GM18858 (cell line): ENCODE results near the gene ASH1L.
A peak's percentile ranks its signal among the peaks of the same experiment; 100 is the strongest.
"Not testable (repeated sequence)": the region's sequence is repeated elsewhere in the genome, so short reads cannot be mapped to it uniquely, and the experiment has no call there.

Source experiments
- ATAC-seq: cut with Tn5 transposase; IDR thresholded peaks from one replicate; pipeline ENCODE4 v1.9.1; 2021; ENCODE audit not compliant: unreplicated experiment

ASH1L gene

DNA sequence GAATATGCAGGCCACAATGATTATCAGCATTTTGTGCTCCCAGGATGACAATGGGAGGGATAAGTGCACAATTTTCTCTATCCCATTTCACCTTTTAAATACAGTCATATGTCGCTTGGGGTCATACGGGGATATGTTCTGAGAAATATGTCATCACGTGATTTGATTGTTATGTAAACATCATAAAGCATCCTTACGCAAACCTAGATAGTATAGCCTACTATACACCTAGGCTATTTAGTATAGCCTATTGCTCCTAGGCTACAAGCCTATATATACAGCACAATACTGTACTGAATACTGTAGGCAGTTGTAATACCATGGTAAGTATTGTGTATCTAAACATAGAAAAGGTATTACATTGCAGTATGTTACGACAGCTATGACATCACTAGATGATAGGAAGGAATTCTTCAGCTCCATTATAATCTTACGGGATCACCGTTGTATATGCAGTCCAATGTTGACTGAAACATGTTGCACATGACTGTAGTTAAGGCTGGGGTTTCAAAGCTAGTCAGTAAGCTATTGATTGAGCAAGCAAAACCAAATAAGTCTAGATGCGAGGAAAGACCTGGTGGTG is 223.0 kb downstream of the ASH1L start:
- ATAC-seq: no peak

DNA sequence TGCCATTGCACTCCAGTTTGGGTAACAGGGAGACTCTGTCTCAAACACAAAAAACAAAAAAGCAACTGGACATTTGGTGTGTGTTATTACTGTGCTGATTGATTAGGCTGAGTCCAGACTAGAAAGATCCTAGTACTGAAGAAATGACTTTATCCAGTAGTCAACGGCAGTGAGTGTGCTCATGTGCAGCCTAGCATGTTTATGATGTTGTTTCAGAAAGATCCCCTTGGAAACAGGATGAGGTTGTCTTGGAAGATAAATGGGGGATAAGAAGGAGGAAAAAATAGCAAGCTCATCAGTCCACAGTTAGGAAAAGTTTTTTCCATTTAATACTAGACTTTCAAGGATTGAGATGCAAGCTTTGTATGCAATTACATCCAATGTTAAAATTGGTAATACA is 227.6 kb downstream of the ASH1L start:
- ATAC-seq: no peak

DNA sequence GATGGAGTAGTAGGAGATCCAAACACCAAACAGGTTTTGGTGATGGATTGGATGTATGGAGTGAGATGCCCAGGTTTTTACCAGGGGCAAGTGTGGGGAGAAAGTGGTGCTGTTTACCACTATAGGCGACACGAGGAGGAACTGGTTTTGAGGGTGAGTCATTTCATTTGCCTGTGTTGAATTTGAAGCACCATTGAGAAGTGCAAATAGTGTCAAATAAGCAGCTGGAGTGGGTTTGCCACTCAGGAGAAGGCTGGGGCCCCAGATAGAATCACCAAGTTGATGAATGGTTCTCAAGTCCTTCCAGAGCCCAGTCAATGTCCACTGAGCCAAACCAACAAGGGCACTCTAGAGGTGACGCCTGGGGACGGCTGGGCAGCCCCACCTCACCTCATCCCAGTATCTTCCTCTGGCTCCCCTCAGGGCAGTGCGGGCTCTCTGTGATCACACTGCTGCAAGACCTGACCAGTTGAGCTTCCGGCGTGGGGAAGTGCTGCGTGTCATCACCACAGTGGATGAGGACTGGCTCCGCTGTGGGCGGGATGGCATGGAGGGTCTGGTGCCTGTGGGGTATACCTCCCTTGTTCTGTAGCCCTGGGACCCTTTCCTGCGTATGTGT is 232.5 kb downstream of the ASH1L start:
- no peak for ATAC-seq

DNA sequence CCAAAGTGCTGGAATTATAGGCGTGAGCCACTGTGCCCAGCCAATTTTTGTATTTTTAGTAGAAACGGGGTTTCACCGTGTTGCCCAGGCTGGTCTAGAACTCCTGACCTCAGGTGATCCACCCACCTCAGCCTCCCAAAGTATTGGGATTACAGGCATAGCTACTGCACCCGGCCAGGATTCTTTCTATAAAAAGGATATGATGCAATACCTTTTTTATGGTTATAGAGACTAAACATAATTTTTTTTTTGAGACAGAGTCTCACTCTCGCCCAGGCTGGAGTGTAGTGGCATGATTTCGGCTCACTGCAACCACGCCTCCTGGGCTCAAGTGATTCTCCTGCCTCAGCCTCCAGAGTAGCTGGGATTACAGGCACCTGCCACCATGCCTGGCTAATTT is 233.7 kb downstream of the ASH1L start:
- ATAC-seq: not testable (repeated sequence)

DNA sequence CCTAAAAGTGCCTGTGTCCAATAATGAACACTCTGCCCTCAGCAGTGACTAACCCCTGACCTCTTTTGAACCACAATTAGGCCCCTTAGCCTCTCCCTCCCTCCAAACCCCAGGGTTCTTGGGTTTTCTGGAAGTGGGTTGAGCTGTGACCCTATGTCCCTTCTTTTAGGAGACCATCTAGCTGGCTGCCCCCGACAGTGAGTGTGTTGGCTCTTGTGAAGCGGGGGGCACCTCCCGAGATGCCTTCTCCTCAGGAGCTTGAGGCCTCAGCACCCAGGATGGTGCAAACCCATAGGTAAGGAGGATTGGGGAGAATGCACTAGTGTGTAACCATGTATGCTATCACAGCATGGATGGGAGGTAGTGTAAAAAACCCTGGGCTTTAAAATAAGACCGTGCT is 234.6 kb downstream of the ASH1L start:
- ATAC-seq: no peak

DNA sequence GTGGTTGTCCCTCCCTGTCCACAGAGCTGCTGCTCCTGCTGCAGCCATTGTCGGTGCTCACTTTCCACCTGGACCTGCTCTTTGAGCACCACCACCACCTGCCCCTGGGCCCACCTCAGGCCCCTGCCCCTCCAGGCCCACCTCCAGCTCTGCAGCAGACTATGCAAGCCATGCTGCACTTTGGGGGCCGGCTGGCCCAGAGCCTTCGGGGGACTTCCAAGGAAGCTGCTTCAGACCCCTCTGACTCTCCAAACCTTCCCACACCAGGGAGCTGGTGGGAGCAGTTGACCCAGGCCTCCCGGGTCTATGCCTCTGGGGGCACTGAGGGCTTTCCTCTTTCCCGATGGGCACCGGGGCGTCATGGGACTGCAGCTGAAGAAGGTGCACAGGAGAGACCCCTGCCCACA is 236.0 kb downstream of the ASH1L start:
- no peak for ATAC-seq

DNA sequence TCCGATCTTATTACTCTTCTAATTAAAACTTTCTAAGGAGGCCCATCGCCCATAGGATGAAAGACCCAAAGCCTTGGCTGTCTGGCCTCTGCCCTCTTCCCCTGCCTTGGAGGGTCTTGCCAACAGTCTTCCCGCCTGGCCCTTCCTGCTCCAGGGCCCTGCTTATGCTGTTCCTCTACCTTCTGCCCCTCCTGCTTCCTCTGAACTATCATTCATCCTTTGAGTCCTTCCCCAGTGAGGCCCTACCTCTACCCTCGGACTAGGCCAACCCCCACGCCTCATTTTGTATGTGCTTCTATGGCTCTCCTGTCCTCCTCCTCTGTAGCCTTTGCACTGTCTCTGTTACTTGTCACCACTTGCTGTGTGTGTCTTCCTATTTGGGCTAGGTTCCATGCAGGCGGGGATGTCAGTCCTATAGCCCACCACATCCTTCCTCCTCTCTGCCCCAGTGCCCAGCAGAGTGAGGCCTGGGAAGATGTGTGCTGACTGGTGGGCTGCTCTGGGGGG is 236.5 kb downstream of the ASH1L start:
- no peak for ATAC-seq

DNA sequence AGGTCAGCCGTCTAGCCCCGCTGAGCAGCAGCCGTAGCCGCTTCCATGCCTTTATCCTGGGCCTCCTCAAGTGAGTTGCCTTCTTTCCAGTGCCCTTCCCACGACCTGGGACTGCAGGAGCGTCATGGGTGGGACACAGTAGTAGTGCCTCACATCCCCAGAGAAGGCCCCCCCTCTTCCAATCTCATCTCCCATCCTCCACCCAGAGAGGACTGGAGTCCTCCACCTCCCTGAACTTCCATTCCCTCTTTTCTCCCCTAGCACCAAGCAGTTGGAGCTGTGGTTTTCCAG is 237.1 kb downstream of the ASH1L start:
- no peak for ATAC-seq

DNA sequence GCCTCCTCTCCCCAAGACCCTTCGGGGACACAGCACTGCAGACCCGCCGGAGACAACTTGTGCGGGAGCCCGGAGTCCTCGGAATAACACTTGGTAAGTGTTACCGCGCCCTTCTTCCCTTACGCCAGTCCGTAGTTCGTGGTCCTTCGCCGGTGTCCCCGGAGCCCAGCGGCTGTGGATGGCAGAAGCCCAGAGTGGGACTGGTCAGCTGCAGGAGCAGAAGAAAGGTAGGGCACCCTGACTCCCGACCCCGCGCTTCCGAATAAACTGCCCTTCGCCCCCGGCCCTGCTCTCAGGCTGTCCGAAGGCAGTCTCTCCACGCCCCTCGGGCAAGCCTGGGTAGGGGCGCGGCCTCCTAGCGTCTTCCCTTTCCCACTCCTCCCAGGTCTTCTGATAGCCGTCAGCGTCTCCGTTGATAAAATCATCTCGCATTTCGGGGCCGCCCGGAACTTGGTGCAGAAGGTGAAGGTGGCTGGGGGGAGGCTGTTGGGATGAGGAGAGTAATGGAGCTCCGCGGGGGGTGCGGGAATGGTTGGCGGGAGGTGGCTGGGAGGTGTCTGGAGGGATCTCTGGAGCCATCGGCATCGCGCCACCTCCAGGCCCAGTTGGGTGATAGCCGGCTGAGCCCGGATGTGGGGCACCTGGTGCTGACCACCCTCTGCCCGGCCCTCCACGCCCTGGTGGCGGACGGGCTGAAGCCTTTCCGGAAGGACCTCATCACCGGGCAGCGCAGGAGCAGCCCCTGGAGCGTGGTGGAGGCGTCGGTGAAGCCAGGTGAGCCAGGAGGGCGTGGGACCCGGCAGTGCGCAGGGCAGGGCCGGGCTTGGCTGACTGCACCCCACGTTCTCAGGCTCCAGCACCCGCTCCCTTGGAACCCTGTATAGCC is 237.6 kb downstream of the ASH1L start:
- no peak for ATAC-seq

DNA sequence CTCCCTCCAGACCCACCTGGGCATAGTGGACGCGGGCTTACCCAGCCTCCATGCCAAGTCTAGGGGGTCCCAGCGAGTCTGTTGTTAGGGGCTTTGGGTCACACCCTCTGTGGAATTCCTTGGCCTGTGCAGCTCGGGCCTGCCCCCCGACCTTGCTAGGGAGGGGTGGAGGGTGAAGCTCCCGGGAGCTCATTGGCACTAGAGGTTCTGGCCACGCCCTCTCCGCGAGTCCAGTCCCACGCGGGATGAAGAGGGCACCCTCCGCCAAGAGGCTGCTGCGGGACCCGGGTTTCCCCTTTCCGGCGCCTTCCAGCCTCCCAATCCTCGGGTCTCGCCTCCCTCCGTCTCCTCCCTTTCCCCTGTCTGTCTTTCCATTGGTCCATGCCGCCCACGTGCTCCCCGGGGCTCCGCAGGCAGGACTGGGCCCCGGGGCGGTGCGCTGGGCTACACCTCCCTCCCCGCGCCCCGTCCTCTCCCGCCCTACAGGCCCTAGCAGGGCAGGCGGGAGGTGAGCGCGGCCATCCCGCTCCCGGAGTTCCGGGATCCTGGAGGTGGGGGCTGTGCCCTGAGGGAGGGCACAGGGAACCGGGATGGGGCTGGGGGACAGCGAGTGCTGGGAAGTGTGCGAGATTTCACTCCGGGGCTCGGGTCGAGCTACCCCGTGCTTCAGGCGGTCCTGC is 238.4 kb downstream of the ASH1L start:
- ATAC-seq: peak; percentile 55

DNA sequence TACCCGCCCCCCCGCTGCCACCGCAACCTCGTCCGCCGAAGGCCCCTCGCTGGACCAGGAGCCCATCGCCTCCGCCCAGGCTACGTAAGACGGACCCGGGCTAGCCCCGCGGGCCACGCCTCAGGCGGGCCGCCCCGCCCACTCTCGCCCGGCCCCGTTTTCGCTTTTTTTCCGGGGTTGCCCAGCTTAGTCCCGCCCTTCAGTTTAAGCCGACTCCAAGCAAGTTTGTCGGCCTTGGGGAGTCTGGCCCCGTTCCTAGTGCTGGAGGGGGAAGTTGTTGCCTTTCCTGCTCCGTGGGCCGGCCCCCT is 238.9 kb downstream of the ASH1L start:
- ATAC-seq: no peak

DNA sequence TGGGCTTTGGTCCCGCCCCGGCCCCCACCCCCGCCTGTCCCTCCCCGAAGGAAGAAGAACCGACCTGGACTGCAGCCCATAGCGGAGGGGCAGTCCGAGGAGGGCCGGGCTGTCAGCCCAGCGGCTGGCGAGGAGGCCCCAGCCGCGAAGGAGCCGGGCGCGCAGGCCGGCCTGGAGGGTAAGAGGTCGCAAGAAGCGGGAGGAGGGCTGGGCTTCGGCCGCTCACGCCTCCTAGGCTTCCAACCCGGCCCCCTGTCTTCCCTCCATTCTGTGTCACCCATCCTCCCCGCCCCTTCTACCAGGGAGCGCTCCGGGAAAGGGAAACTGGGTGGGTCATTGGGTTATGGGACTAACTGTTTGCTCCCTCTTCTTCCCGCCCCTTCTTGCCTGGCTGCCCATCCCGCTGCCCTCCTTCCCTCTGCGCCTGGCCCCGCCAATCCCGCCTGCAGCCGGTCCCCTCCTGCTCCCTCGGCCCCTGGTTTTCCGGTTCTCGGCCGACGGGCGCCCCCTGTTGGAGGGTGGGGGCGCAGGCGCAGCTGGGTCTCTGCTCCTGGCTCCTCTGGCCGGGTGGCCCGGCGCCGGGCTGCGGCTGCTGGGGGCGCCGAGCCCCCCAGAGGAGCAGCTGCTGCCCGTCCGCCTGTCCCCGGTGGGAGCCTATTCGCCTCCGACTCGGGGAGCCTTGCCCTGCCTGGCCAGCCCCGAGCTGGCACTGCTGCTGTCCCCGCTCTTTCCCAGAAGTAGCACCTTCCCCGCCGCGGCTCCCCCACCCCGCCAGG is 239.5 kb downstream of the ASH1L start:
- ATAC-seq: no peak

DNA sequence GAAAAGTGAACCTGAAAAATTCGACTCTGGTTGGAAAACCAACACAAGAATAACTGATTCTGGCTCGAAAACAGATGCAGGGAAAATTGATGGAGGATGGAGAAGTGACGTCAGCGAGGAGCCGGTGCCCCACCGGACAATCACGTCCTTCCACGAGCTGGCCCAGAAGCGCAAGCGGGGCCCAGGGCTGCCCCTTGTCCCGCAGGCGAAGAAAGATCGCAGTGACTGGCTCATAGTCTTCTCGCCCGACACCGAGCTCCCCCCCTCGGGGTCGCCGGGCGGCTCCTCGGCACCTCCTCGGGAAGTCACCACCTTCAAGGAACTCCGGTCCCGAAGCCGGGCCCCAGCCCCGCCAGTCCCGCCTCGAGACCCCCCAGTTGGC is 240.0 kb downstream of the ASH1L start:
- no peak for ATAC-seq

DNA sequence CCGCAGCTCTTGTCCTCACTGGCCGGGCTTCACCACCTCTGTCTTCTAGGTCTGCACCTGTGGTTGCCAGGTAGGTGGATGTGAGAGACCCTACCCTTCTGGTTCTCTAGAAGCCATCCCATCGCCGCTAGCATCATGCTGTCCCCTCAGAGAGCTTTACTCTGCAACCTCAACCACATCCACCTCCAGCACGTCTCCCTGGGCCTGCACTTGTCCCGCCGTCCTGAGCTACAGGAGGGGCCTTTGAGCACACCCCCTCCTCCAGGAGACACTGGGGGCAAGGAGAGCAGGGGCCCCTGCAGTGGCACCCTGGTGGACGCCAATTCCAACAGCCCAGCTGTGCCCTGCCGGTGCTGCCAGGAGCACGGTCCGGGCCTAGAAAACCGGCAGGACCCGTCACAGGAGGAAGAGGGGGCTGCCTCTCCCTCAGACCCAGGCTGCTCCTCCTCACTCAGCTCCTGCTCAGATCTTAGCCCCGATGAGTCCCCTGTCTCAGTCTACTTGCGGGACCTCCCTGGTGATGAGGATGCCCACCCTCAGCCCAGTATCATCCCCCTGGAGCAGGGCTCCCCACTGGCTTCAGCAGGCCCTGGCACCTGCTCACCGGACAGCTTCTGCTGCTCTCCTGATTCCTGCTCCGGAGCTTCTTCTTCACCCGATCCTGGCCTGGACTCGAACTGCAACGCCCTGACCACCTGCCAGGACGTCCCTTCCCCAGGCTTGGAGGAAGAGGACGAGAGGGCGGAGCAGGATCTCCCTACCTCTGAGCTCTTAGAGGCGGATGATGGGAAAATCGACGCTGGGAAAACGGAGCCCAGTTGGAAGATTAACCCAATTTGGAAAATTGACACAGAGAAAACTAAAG is 240.7 kb downstream of the ASH1L start:
- no peak for ATAC-seq

DNA sequence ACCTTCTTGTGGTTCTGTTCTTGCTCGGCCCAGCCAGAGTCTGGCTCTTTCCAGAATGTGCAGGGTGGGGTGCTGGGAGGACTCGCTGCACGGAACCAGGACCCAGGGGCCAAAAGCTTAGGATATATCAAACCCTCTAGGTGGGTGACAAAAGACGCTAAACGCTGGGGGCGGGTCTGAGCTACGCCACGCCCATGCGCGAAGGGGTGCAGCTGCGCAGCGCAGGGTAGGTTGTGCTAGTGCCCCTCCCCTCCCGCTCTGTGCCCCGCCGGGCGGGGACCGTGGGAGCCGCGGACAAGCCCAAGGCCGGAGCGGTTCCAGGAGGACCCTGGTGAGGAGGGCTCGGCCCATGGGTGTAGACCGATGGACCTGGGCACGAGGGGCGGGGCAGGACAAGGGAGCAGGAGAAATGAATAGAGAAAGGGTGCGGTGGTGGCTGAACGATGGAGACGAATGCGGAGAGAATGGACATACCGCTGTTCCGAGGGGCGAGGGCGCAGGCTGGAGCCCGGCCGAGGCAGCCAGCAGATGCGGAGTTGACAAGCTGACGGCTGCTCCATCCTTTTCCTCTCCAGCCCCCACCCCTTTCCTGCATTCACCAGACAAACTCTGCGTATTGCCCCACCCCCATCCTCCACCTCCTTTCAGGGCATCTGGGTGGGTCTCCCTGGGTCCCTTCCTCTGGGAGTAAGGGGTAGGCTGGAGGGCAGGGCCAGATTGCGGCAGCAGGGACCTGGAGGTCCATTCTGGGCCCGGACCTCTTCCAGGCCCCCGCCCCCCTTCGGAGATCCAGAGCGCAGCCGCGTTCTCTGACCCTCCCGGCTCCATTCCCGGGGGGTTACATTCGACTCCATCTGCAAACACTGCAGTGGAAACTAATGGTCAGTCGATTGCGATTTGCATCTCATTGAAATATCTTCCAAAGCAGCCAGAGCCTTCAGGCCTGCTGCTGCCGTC is 241.7 kb downstream of the ASH1L start, which contains the start of gene RUSC1:
Gene RUSC1, plus strand, starts transcription at position 234 of the 957 bp plus-strand sequence. CDS start 880 bp downstream, outside the sequence.
- ATAC-seq: no peak

DNA sequence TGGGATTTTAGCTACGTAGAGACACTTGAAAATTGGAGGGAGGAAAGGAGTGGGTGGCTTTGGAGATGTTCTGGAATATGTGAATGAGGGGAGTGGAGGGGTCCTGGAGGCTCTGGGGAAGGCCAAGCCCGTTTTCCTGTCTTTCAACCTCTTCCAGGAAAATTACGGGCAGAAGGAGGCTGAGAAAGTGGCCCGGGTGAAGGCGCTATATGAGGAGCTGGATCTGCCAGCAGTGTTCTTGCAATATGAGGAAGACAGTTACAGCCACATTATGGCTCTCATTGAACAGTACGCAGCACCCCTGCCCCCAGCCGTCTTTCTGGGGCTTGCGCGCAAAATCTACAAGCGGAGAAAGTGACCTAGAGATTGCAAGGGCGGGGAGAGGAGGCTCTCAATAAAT is 242.4 kb downstream of the ASH1L start:
- no peak for ATAC-seq

DNA sequence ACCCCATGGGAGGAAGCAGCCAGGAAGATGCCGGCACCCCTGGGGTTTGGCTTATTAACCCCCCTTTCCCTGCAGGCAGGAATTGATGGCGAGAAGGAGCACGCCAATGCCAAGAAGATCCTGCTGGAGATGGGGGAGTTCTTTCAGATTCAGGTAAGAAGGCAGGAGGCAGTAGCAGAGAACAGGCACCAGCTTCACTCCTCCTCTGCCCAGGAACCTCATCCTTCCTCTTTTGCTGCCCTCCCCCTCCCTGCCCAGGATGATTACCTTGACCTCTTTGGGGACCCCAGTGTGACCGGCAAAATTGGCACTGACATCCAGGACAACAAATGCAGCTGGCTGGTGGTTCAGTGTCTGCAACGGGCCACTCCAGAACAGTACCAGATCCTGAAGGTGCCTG is 243.1 kb downstream of the ASH1L start:
- no peak for ATAC-seq

DNA sequence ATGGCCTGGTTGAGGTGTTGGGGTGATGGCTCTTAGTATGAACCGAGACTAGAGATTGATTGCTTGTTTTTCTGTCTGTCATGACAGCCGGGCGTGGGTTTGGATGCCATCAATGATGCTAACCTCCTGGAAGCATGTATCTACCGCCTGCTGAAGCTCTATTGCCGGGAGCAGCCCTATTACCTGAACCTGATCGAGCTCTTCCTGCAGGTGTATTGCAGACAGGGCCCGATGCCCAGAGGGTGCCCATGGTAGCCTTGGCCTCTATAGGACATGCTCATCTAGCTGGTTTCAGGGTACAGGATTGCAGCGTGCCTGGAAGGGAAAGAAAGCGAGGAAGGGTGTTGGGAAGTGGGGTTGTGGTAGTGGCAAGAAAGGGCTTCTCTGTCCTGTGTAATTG is 244.5 kb downstream of the ASH1L start:
- no peak for ATAC-seq

DNA sequence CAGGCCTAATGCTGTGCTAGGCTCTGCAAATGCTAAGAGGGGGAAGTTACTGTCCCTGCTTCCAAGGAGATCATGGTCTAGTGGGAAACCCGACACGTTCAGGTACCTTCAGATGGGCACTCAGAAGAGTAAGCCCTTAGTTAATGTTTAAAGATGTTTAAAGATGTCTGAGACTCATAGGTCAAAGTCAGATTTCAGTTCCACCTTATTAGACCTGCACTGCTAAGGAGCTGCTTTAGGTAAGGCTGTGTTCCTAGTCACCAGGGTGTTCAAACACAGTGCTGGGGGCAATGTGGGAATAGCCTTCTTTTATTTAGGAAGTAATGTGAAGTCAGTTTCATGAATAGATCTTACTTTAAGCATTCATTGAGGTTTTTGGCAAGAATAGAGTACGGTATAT is 245.7 kb downstream of the ASH1L start:
- no peak for ATAC-seq
